Cardiac septum (tissue), 1 donor: ENCODE data around the gene SMARCA4. TPM values are rescaled to one million over a fixed set of nuclear protein-coding genes. Genes with fewer than 3 reads are reported as not detected.

ENCODE experiments used
- DNase-seq: peaks from one replicate; pipeline ENCODE4 v3.0.0-alpha.2; 2020; ENCODE audit warnings: low spot score
- intact Hi-C: fragments of 100-400 bp; cut with DNase I; formaldehyde crosslinking; loops from one replicate; pipeline ENCODE4 v1.14.0; 2022
- total RNA-seq: library from RNA; stranded (reverse); fragmentation: NEBNext Ultra II Directional; extraction: Animal tissue kit (Norgen Biotek cat#: 25700); gene quantifications from one replicate; pipeline ENCODE4 v1.2.1, GENCODE V29; 2021
- donor health status: DM: no; HTN: no; CAD: no.

The SMARCA4 gene
- total RNA-seq, 1 donor from 2014 or later: 52.2 TPM

DNA sequence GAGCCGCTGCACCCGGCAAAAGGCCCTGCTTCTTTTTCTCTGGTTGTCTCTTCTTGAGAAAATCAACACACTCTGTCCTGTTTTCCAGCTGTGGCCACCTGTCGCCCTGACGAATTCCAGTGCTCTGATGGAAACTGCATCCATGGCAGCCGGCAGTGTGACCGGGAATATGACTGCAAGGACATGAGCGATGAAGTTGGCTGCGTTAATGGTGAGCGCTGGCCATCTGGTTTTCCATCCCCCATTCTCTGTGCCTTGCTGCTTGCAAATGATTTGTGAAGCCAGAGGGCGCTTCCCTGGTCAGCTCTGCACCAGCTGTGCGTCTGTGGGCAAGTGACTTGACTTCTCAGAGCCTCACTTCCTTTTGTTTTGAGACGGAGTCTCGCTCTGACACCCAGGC lies 145.6 kb downstream of the SMARCA4 start:
- intact Hi-C loops: no loop called here
- no peak for DNase-seq

DNA sequence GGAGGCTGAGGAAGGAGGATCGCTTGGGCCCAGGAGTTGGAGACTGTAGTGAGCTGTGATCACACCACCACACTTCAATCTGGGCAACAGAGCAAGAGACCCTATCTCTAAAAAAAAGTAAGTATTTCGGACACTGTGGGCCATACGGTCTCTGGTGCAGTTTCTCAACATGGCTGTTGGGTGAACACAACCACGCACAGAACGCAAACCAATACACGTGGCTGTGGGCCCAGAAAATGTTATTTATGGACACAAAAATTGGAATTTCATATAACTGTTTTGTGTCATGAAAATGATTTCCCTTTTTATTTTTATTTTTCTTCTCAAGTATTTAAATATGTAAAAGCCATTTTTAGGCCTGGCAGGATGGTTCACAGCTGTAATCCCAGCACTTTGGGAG lies 147.9 kb downstream of the SMARCA4 start:
- intact Hi-C loops: no loop called here
- DNase-seq: no peak

DNA sequence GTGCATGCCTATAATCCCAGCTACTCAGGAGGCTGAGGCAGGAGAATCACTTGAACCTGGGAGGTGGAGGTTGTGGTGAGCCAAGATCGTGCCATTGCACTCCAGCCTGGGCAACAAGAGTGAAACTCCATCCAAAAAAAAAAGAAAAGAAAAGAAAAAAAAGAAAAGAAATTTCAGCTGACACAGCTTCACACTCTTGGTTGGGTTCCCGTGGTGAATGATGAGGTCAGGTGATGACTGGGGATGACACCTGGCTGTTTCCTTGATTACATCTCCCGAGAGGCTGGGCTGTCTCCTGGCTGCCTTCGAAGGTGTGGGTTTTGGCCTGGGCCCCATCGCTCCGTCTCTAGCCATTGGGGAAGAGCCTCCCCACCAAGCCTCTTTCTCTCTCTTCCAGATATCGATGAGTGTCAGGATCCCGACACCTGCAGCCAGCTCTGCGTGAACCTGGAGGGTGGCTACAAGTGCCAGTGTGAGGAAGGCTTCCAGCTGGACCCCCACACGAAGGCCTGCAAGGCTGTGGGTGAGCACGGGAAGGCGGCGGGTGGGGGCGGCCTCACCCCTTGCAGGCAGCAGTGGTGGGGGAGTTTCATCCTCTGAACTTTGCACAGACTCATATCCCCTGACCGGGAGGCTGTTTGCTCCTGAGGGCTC lies 150.4 kb downstream of the SMARCA4 start:
- intact Hi-C loops: no loop called here
- no peak for DNase-seq

- intact Hi-C loops: no loop called here
- DNase-seq: no peak
These were observed 150.9 kb downstream of the SMARCA4 start for GRCh38 chr19:11111771-11112144.

Other genes with a start within 250 kb of the SMARCA4 start
- 138 TPM for gene DNM2, start 243.0 kb upstream of the SMARCA4 start, total RNA-seq
- 25.6 TPM for gene TMED1, start 124.8 kb upstream of the SMARCA4 start, total RNA-seq
- gene C19orf38, start 112.6 kb upstream of the SMARCA4 start, total RNA-seq: 0.32 TPM
- 28.1 TPM for gene CARM1, start 89.5 kb upstream of the SMARCA4 start, total RNA-seq
- 20.8 TPM for gene YIPF2, start 32.4 kb upstream of the SMARCA4 start, total RNA-seq
- gene TIMM29, start 32.2 kb upstream of the SMARCA4 start, total RNA-seq: 14.1 TPM
- gene LDLR, start 128.4 kb downstream of the SMARCA4 start, total RNA-seq: 22.1 TPM
- 3.8 TPM for gene SPC24, start 194.8 kb downstream of the SMARCA4 start, total RNA-seq
- gene KANK2, start 236.5 kb downstream of the SMARCA4 start, total RNA-seq: 499 TPM